Measurements from ENCODE around the gene PLXNC1.

- TF ChIP-seq EZH2phosphoT487 (IDR thresholded peaks at IDR 0.05; ENCODE audit: insufficient read depth, low read depth) (no peak), EZH2 (IDR thresholded peaks at IDR 0.05; ENCODE audit: insufficient read depth, poor library complexity, severe bottlenecking) (no peak)
Observed at GRCh38 chr12:94162108-94162507, 13.7 kb downstream of the PLXNC1 start.
